Brain microvascular endothelial cell (primary cell): ENCODE data around the gene PTTG1.

Source experiments
- DNase-seq: peaks from one replicate; pipeline ENCODE4 v3.0.0-alpha.2; 2020
- H3K27ac ChIP-seq: fragments of 250-450 bp; sonication (Bioruptor Pico); 2 replicates; pipeline ENCODE4 v1.5.1; 2020; ENCODE audit warnings: mild to moderate bottlenecking, moderate library complexity
- H3K27me3 ChIP-seq: fragments of 250-450 bp; sonication (Bioruptor Pico); replicated peaks from 2 replicates; pipeline ENCODE4 v1.5.1; 2020; ENCODE audit warnings: mild to moderate bottlenecking
- H3K36me3 ChIP-seq: fragments of 250-450 bp; sonication (Bioruptor Pico); replicated peaks from 2 replicates; pipeline ENCODE4 v1.5.1; 2020; ENCODE audit warnings: mild to moderate bottlenecking
- H3K4me3 ChIP-seq: 2 replicates; pipeline ENCODE4 v1.5.1; 2011; ENCODE audit warnings: low read depth, mild to moderate bottlenecking, control low read depth, low read length, moderate library complexity
- in situ Hi-C: cut with HindIII; loops from 2 replicates; pipeline ENCODE4 v1.10.0; 2017; ENCODE audit warnings: low sequenced_read_pairs, low pct_ligation_motif_present
- TF ChIP-seq, protein P1 (sequence below): IDR thresholded peaks from 2 replicates; pipeline ENCODE4 v1.5.1; 2011; ENCODE audit warnings: low read depth, mild to moderate bottlenecking, moderate library complexity, low read length, control low read depth, inconsistent platforms; ENCODE audit errors: missing control alignments

Gene PTTG1

DNA sequence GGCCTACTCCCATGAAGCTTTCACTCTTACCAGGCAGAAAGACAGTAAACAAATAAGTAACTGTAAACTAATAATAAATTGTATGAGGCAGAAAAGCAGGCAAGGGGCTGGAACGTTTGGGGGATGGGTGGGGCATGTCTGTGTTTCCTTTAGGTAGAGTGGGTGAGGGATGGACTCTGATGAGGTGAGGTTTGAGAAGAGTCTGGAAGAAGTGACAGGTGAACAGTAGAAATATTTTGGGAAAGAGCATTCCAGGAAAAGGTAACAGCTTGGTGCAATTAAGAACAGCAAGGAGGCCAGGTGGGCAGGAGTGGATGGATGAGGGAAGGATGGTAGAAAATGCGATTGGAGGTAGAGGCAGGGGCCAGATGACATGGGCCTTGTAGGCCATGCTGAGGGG is 56.5 kb downstream of the PTTG1 start:
- Histone ChIP-seq H3K36me3 (peaks cover 6% of the 10 kb centered on the region), H3K27me3 (no peaks in the 10 kb centered on the region), H3K4me3 (no peak overlapping the region), H3K27ac (peak overlapping the region; percentile 85)
- TF ChIP-seq, protein P1, sequence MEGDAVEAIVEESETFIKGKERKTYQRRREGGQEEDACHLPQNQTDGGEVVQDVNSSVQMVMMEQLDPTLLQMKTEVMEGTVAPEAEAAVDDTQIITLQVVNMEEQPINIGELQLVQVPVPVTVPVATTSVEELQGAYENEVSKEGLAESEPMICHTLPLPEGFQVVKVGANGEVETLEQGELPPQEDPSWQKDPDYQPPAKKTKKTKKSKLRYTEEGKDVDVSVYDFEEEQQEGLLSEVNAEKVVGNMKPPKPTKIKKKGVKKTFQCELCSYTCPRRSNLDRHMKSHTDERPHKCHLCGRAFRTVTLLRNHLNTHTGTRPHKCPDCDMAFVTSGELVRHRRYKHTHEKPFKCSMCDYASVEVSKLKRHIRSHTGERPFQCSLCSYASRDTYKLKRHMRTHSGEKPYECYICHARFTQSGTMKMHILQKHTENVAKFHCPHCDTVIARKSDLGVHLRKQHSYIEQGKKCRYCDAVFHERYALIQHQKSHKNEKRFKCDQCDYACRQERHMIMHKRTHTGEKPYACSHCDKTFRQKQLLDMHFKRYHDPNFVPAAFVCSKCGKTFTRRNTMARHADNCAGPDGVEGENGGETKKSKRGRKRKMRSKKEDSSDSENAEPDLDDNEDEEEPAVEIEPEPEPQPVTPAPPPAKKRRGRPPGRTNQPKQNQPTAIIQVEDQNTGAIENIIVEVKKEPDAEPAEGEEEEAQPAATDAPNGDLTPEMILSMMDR: no peak
- DNase-seq: no peak
- in situ Hi-C loops: no loop called here
